ENCODE results near the gene PLEKHG2. TPM values are rescaled to one million over a fixed set of nuclear protein-coding genes. Genes with fewer than 3 reads are reported as not detected.

The PLEKHG2 gene
- total RNA-seq, 1 experiment from 2014 or later, result 19.6 TPM

- H3K4me3 Mint-ChIP-seq (ENCODE audit: unreplicated experiment), result no peak overlapping the region
- POLR2A ChIA-PET, result interaction anchor here (0.8 to 2.2 kb wide), 4 partner anchors 10 to 116 kb away, joined by 3 to 14 read pairs (median 4); partner anchors contain the start of genes RPS16 and SUPT5H
- no peak overlapping the region for H3K27ac Mint-ChIP-seq (ENCODE audit: low read depth, unreplicated experiment)
- no peaks in the 10 kb centered on the region for H3K4me1 Mint-ChIP-seq (ENCODE audit: insufficient read depth, unreplicated experiment)
- no peaks in the 10 kb centered on the region for H3K9me3 Mint-ChIP-seq (ENCODE audit: unreplicated experiment)
- BruUV-seq (replicated peaks), result no TSS peak
- CTCF ChIA-PET, result no interaction called here
- H3K36me3 Mint-ChIP-seq (ENCODE audit: insufficient read depth, unreplicated experiment), result no peaks in the 10 kb centered on the region
- H3K27me3 Mint-ChIP-seq (ENCODE audit: insufficient read depth, unreplicated experiment), result no peaks in the 10 kb centered on the region
- DNase-seq (ENCODE audit: unreplicated experiment), result no peak
- TF ChIP-seq CTCF (IDR thresholded peaks at IDR 0.05; ENCODE audit: unreplicated experiment), result no peak
- intact Hi-C loops (cut with micrococcal nuclease), result no loop called here
Measured at GRCh38 chr19:39423258-39424086, 11.0 kb downstream of the PLEKHG2 start.

GRCh38 chr19:39424934-39425333, 12.5 kb downstream of the PLEKHG2 start:
- H3K27ac Mint-ChIP-seq (ENCODE audit: low read depth, unreplicated experiment), result no peak overlapping the region
- H3K27me3 Mint-ChIP-seq (ENCODE audit: insufficient read depth, unreplicated experiment), result no peaks in the 10 kb centered on the region
- H3K9me3 Mint-ChIP-seq (ENCODE audit: unreplicated experiment), result no peaks in the 10 kb centered on the region
- H3K36me3 Mint-ChIP-seq (ENCODE audit: insufficient read depth, unreplicated experiment), result peaks cover under 1% of the 10 kb centered on the region
- intact Hi-C loops (cut with micrococcal nuclease), result no loop called here
- no peak for DNase-seq (ENCODE audit: unreplicated experiment)
- H3K4me1 Mint-ChIP-seq (ENCODE audit: insufficient read depth, unreplicated experiment), result no peaks in the 10 kb centered on the region
- TF ChIP-seq CTCF (IDR thresholded peaks at IDR 0.05; ENCODE audit: unreplicated experiment), result no peak
- ChIA-PET POLR2A (interaction anchor here (3.4 kb wide), 1 partner anchor 11 kb away, joined by 35 read pairs; the partner anchor contains the start of gene RPS16), CTCF (interaction anchor here (1.1 kb wide), 1 partner anchor 9 kb away, joined by 3 read pairs; no protein-coding TSS in a partner anchor)
- no TSS peak for BruUV-seq (replicated peaks)
- H3K4me3 Mint-ChIP-seq (ENCODE audit: unreplicated experiment), result no peak overlapping the region

GRCh38 chr19:39425744-39426143, 13.3 kb downstream of the PLEKHG2 start:
- BruUV-seq (replicated peaks), result no TSS peak
- no peak for DNase-seq (ENCODE audit: unreplicated experiment)
- Mint-ChIP-seq H3K27ac (ENCODE audit: low read depth, unreplicated experiment) (no peak overlapping the region), H3K4me1 (ENCODE audit: insufficient read depth, unreplicated experiment) (no peaks in the 10 kb centered on the region), H3K27me3 (ENCODE audit: insufficient read depth, unreplicated experiment) (no peaks in the 10 kb centered on the region), H3K4me3 (ENCODE audit: unreplicated experiment) (no peak overlapping the region), H3K36me3 (ENCODE audit: insufficient read depth, unreplicated experiment) (peaks cover 9% of the 10 kb centered on the region), H3K9me3 (ENCODE audit: unreplicated experiment) (no peaks in the 10 kb centered on the region)
- intact Hi-C loops (cut with micrococcal nuclease), result no loop called here
- POLR2A ChIA-PET, result interaction anchor here (3.4 kb wide), 1 partner anchor 10 kb away, joined by 35 read pairs; the partner anchor contains the start of gene RPS16
- CTCF ChIA-PET, result interaction anchor here (1.1 kb wide), 1 partner anchor 10 kb away, joined by 3 read pairs; no protein-coding TSS in a partner anchor
- TF ChIP-seq CTCF (IDR thresholded peaks at IDR 0.05; ENCODE audit: unreplicated experiment), result no peak

- H3K27ac Mint-ChIP-seq (ENCODE audit: low read depth, unreplicated experiment), result no peak overlapping the region
- no peak for TF ChIP-seq CTCF (IDR thresholded peaks at IDR 0.05; ENCODE audit: unreplicated experiment)
- no TSS peak for BruUV-seq (replicated peaks)
- H3K9me3 Mint-ChIP-seq (ENCODE audit: unreplicated experiment), result no peaks in the 10 kb centered on the region
- no peak overlapping the region for H3K4me3 Mint-ChIP-seq (ENCODE audit: unreplicated experiment)
- ChIA-PET POLR2A (interaction anchor here (0.6 to 3.4 kb wide), 5 partner anchors 9 to 35 kb away, joined by 3 to 35 read pairs (median 4); partner anchors contain the start of genes MED29, PAF1, PLEKHG2 and RPS16), CTCF (interaction anchor here (1.0 kb wide), 1 partner anchor 107 kb away, joined by 3 read pairs; no protein-coding TSS in a partner anchor)
- no peaks in the 10 kb centered on the region for H3K27me3 Mint-ChIP-seq (ENCODE audit: insufficient read depth, unreplicated experiment)
- intact Hi-C loops (cut with micrococcal nuclease), result no loop called here
- no peaks in the 10 kb centered on the region for H3K4me1 Mint-ChIP-seq (ENCODE audit: insufficient read depth, unreplicated experiment)
- DNase-seq (ENCODE audit: unreplicated experiment), result no peak
- H3K36me3 Mint-ChIP-seq (ENCODE audit: insufficient read depth, unreplicated experiment), result peaks cover 13% of the 10 kb centered on the region
Measured at GRCh38 chr19:39426170-39426569, 13.7 kb downstream of the PLEKHG2 start.

Data from MCF 10A (cell line).